ENCODE results near the gene PRDM16.

PRDM16 gene

GRCh38 chr1:3410142-3410925 is 341.3 kb downstream of the PRDM16 start:
- DNase-seq = peak; percentile 37

GRCh38 chr1:3411806-3412205 is 342.8 kb downstream of the PRDM16 start:
- no peak for DNase-seq

- DNase-seq = no peak
Observed at GRCh38 chr1:3412376-3412775, 343.4 kb downstream of the PRDM16 start.

GRCh38 chr1:3413975-3414710 is 345.1 kb downstream of the PRDM16 start:
- no peak for DNase-seq

GRCh38 chr1:3415260-3416090 is 346.5 kb downstream of the PRDM16 start:
- DNase-seq = no peak

- peak; percentile 22 for DNase-seq
Observed at GRCh38 chr1:3417082-3417739, 348.2 kb downstream of the PRDM16 start.

GRCh38 chr1:3417934-3418333 is 348.9 kb downstream of the PRDM16 start:
- no peak for DNase-seq

GRCh38 chr1:3418600-3418999 is 349.6 kb downstream of the PRDM16 start:
- DNase-seq = no peak

GRCh38 chr1:3419415-3420204 is 350.6 kb downstream of the PRDM16 start:
- no peak for DNase-seq

GRCh38 chr1:3420218-3420951 is 351.4 kb downstream of the PRDM16 start:
- no peak for DNase-seq

- no peak for DNase-seq
Observed at GRCh38 chr1:3422638-3423037, 353.6 kb downstream of the PRDM16 start.

- no peak for DNase-seq
Observed at GRCh38 chr1:3423245-3423829, 354.3 kb downstream of the PRDM16 start.

- DNase-seq = no peak
Observed at GRCh38 chr1:3423896-3424611, 355.1 kb downstream of the PRDM16 start.

GRCh38 chr1:3425486-3426215 is 356.6 kb downstream of the PRDM16 start:
- DNase-seq = no peak

- no peak for DNase-seq
Observed at GRCh38 chr1:3426956-3427535, 358.0 kb downstream of the PRDM16 start.

- no peak for DNase-seq
Observed at GRCh38 chr1:3427711-3428704, 359.0 kb downstream of the PRDM16 start.

GRCh38 chr1:3428899-3429298 is 359.9 kb downstream of the PRDM16 start:
- no peak for DNase-seq

- no peak for DNase-seq
Observed at GRCh38 chr1:3429320-3429719, 360.3 kb downstream of the PRDM16 start.

Measured in NCI-H82 (cell line).